IMR-90 (cell line): Measurements from ENCODE around the gene KDM5A. TPM values are rescaled to one million over a fixed set of nuclear protein-coding genes. Genes with fewer than 3 reads are reported as not detected.

Source experiments
- ATAC-seq: fragments of 200-7000 bp; cut with Tn5 transposase; 2 replicates; pipeline ENCODE4 v1.9.1; 2020; ENCODE audit warnings: low read depth, mild to moderate bottlenecking, moderate library complexity
- BruUV-seq: library from RNA; stranded (reverse); fragments of 400-500 nt; replicated peaks from 2 replicates; lab custom pipeline; 2021; lab: Mats Ljungman, UMichigan
- CTCF ChIA-PET: fragments of 300-600 bp; formaldehyde crosslinking; extraction: SDS; loops from one replicate; lab custom pipeline; 2021; ENCODE audit warnings: antibody characterized with exemption; lab: Yijun Ruan, JAX
- POLR2A ChIA-PET: fragments of 300-600 bp; sonication (Branson Sonifier 250); formaldehyde crosslinking; loops from one replicate; lab custom pipeline; 2022; ENCODE audit warnings: antibody characterized with exemption; ENCODE audit not compliant: unreplicated experiment; lab: Charles Lee
- DNase-seq: peaks from one replicate; pipeline ENCODE4 v3.0.0; 2013
- H2AFZ ChIP-seq: replicated peaks from 2 replicates; pipeline ENCODE3; 2013; ENCODE audit warnings: low read length, mild to moderate bottlenecking; ENCODE audit not compliant: poor library complexity
- H2AK5ac ChIP-seq: 2 replicates; pipeline ENCODE4 v1.6.1; 2013; ENCODE audit warnings: low read depth, low read length, inconsistent platforms
- H2AK9ac ChIP-seq: replicated peaks from 2 replicates; pipeline ENCODE3; 2013; ENCODE audit warnings: mild to moderate bottlenecking, low read depth, low read length, moderate library complexity; ENCODE audit not compliant: poor library complexity
- H2BK120ac ChIP-seq: 2 replicates; pipeline ENCODE4 v1.6.1; 2013; ENCODE audit warnings: low read depth, low read length, inconsistent platforms
- H2BK15ac ChIP-seq: 3 replicates; pipeline ENCODE4 v1.6.1; 2013; ENCODE audit warnings: low read depth, low read length, inconsistent platforms
- H2BK20ac ChIP-seq: 2 replicates; pipeline ENCODE4 v1.6.1; 2013; ENCODE audit warnings: low read depth, mild to moderate bottlenecking, inconsistent platforms, low read length, moderate library complexity
- H2BK5ac ChIP-seq: 2 replicates; pipeline ENCODE4 v1.6.1; 2013; ENCODE audit warnings: mild to moderate bottlenecking, low read depth, low read length, inconsistent platforms; ENCODE audit not compliant: poor library complexity, severe bottlenecking
- H3K14ac ChIP-seq: replicated peaks from 2 replicates; pipeline ENCODE4 v1.6.1; 2013; ENCODE audit warnings: low read depth, low read length, inconsistent platforms
- H3K18ac ChIP-seq: 2 replicates; pipeline ENCODE4 v1.6.1; 2013; ENCODE audit warnings: low read depth, low read length, control low read depth
- H3K23ac ChIP-seq: 2 replicates; pipeline ENCODE4 v1.6.1; 2013; ENCODE audit warnings: low read depth, low read length, inconsistent platforms
- H3K27ac ChIP-seq: 2 replicates; pipeline ENCODE4 v1.5.1; 2013; ENCODE audit warnings: mild to moderate bottlenecking, control low read depth, low read length; ENCODE audit not compliant: insufficient read depth
- H3K27me3 ChIP-seq: 2 replicates; pipeline ENCODE4 v1.6.1; 2013; ENCODE audit warnings: low read length; ENCODE audit not compliant: control insufficient read depth, insufficient read depth
- H3K36me3 ChIP-seq: 2 replicates; pipeline ENCODE4 v1.6.1; 2013; ENCODE audit warnings: low read length, mixed read lengths; ENCODE audit not compliant: control insufficient read depth, insufficient read depth
- H3K4ac ChIP-seq: 2 replicates; pipeline ENCODE4 v1.6.1; 2013; ENCODE audit warnings: low read depth, low read length, inconsistent platforms
- H3K4me1 ChIP-seq: 2 replicates; pipeline ENCODE4 v1.6.1; 2013; ENCODE audit warnings: low read length, mixed read lengths; ENCODE audit not compliant: control insufficient read depth, insufficient read depth
- H3K4me2 ChIP-seq: 2 replicates; pipeline ENCODE4 v1.6.1; 2013; ENCODE audit warnings: low read depth, mild to moderate bottlenecking, control low read depth, low read length, moderate library complexity
- H3K4me3 ChIP-seq: 2 replicates; pipeline ENCODE4 v1.5.1; 2013; ENCODE audit warnings: low read depth, mild to moderate bottlenecking, control low read depth, low read length, moderate library complexity; ENCODE audit not compliant: insufficient read depth
- H3K56ac ChIP-seq: 2 replicates; pipeline ENCODE4 v1.6.1; 2013; ENCODE audit warnings: low read length, inconsistent platforms; ENCODE audit not compliant: insufficient read depth; ENCODE audit errors: extremely low read depth
- H3K79me1 ChIP-seq, 2 experiments: 2 replicates each; pipeline ENCODE4 v1.6.1; 2013; ENCODE audit warnings: low read length in 2 of 2, inconsistent platforms in 1 of 2, low read depth in 1 of 2
- H3K9ac ChIP-seq: 2 replicates; pipeline ENCODE4 v1.6.1; 2013; ENCODE audit warnings: low read depth, low read length, control low read depth
- H3K9me1 ChIP-seq: 2 replicates; pipeline ENCODE4 v1.6.1; 2013; ENCODE audit warnings: low read length, inconsistent platforms; ENCODE audit not compliant: insufficient read depth
- H3K9me3 ChIP-seq: 2 replicates; pipeline ENCODE4 v1.6.1; 2013; ENCODE audit warnings: low read length; ENCODE audit not compliant: control insufficient read depth, insufficient read depth
- H4K20me1 ChIP-seq: 2 replicates; pipeline ENCODE4 v1.6.1; 2013; ENCODE audit warnings: low read length, inconsistent platforms; ENCODE audit not compliant: insufficient read depth
- H4K5ac ChIP-seq: 2 replicates; pipeline ENCODE4 v1.6.1; 2013; ENCODE audit warnings: mild to moderate bottlenecking, low read depth, low read length, control low read depth
- H4K8ac ChIP-seq, 2 experiments: 2 replicates each; pipeline ENCODE4 v1.6.1; 2013; ENCODE audit warnings: low read depth in 2 of 2, low read length in 2 of 2, control low read depth in 1 of 2, inconsistent platforms in 1 of 2
- H4K91ac ChIP-seq: 2 replicates; pipeline ENCODE4 v1.6.1; 2013; ENCODE audit warnings: low read depth, low read length, inconsistent platforms; ENCODE audit not compliant: insufficient read depth
- BHLHE40 ChIP-seq: fragments of 150-350 bp; IDR thresholded peaks from 2 replicates; pipeline ENCODE4 v1.6.1; 2016; ENCODE audit warnings: mild to moderate bottlenecking, low read depth, low read length
- CEBPB ChIP-seq: IDR thresholded peaks from 2 replicates; pipeline ENCODE4 v1.6.1; 2012; ENCODE audit warnings: low read depth, low read length, improper control_type of control experiment
- CHD1 ChIP-seq: IDR thresholded peaks from 2 replicates; pipeline ENCODE4 v1.6.1; 2012; ENCODE audit warnings: low read depth, low read length, improper control_type of control experiment
- FOS ChIP-seq: fragments of 150-350 bp; IDR thresholded peaks from 2 replicates; pipeline ENCODE4 v1.6.1; 2016; ENCODE audit warnings: low read depth, low read length
- MAFK ChIP-seq: IDR thresholded peaks from 2 replicates; pipeline ENCODE4 v1.6.1; 2012; ENCODE audit warnings: low read depth, low read length, improper control_type of control experiment
- NFE2L2 ChIP-seq: fragments of 150-350 bp; IDR thresholded peaks from 2 replicates; pipeline ENCODE4 v1.6.1; 2016; ENCODE audit warnings: low read depth, mild to moderate bottlenecking, low read length
- POLR2A ChIP-seq: IDR thresholded peaks from 2 replicates; pipeline ENCODE4 v1.6.1; 2012; ENCODE audit warnings: mild to moderate bottlenecking, low read depth, low read length
- RCOR1 ChIP-seq: IDR thresholded peaks from 2 replicates; pipeline ENCODE4 v1.6.1; 2012; ENCODE audit warnings: mild to moderate bottlenecking, low read length, improper control_type of control experiment; ENCODE audit not compliant: insufficient replicate concordance
- RFX5 ChIP-seq: IDR thresholded peaks from 2 replicates; pipeline ENCODE4 v1.8.0; 2012; ENCODE audit warnings: low read depth, mild to moderate bottlenecking, low read length, moderate library complexity
- WGBS, 2 experiments: methylation state at CpG; one replicate each; pipeline versions ENCODE4 v1.1.5 to v1.1.7; 2013; ENCODE audit warnings: missing lambda C conversion rate in 2 of 2; ENCODE audit not compliant: insufficient read length in 1 of 2; ENCODE audit errors: extremely low coverage in 2 of 2; 5-methylcytosine and 5-hydroxymethylcytosine counted together
- dilution Hi-C: fragments of 300-500 bp; cut with HindIII; formaldehyde crosslinking; loops from one replicate; pipeline ENCODE4 v1.14.3; 2018; ENCODE audit warnings: low sequenced_read_pairs; ENCODE audit not compliant: unreplicated experiment
- in situ Hi-C: fragments of 300-500 bp; cut with MboI; formaldehyde crosslinking; loops from 3 replicates; pipeline ENCODE4 v1.14.3; 2019; ENCODE audit warnings: low sequenced_read_pairs, inconsistent platforms, mixed read lengths
- intact Hi-C: fragments of 100-400 bp; cut with micrococcal nuclease; formaldehyde crosslinking; loops from 2 replicates; pipeline ENCODE4 v1.10.0; 2022
- polyA plus RNA-seq, 3 experiments: library from polyadenylated mRNA; depleted of rRNA; stranded (reverse); fragments of >200 nt; gene quantifications; 2 replicates each; pipeline ENCODE4 v1.2.3, GENCODE V29; 2012; ENCODE audit warnings: low replicate concordance in 1 of 3
- total RNA-seq: library from RNA; depleted of rRNA; stranded (reverse); fragments of >200 nt; gene quantifications from 2 replicates; pipeline ENCODE4 v1.2.3, GENCODE V29; 2012
- TF ChIP-seq, protein P1 (sequence below): conservative IDR thresholded peaks from 2 replicates; pipeline ENCODE4 v1.5.1; 2012; ENCODE audit warnings: mild to moderate bottlenecking, low read depth, low read length, improper control_type of control experiment

The KDM5A gene
- total and polyA plus RNA-seq, 2 of the 4 experiments (the other 2 are of a cell fraction) = 7.9 to 95.9 TPM

- no peak overlapping the region for H2BK20ac ChIP-seq
- H3K14ac ChIP-seq = no peak overlapping the region
- H4K5ac ChIP-seq = no peak overlapping the region
- peaks cover 5% of the 10 kb centered on the region for H3K4me1 ChIP-seq
- H3K56ac ChIP-seq = no peak overlapping the region
- peaks cover 36% of the 10 kb centered on the region for H3K27me3 ChIP-seq
- H2BK15ac ChIP-seq = no peak overlapping the region
- no peak overlapping the region for H3K4ac ChIP-seq
- DNase-seq = peak; percentile 68
- H3K27ac ChIP-seq = no peak overlapping the region
- H3K36me3 ChIP-seq = no peaks in the 10 kb centered on the region
- no peak overlapping the region for H4K8ac ChIP-seq
- H3K4me2 ChIP-seq = no peak overlapping the region
- no peak overlapping the region for H2BK120ac ChIP-seq
- no peak overlapping the region for H4K91ac ChIP-seq
- no peaks in the 10 kb centered on the region for H3K79me1 ChIP-seq
- TF ChIP-seq POLR2A = no peak
- no peak for TF ChIP-seq FOS
- TF ChIP-seq, protein P1, sequence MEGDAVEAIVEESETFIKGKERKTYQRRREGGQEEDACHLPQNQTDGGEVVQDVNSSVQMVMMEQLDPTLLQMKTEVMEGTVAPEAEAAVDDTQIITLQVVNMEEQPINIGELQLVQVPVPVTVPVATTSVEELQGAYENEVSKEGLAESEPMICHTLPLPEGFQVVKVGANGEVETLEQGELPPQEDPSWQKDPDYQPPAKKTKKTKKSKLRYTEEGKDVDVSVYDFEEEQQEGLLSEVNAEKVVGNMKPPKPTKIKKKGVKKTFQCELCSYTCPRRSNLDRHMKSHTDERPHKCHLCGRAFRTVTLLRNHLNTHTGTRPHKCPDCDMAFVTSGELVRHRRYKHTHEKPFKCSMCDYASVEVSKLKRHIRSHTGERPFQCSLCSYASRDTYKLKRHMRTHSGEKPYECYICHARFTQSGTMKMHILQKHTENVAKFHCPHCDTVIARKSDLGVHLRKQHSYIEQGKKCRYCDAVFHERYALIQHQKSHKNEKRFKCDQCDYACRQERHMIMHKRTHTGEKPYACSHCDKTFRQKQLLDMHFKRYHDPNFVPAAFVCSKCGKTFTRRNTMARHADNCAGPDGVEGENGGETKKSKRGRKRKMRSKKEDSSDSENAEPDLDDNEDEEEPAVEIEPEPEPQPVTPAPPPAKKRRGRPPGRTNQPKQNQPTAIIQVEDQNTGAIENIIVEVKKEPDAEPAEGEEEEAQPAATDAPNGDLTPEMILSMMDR = no peak
- no peak for TF ChIP-seq MAFK
- no peak for TF ChIP-seq RFX5
- no peak for TF ChIP-seq CEBPB
- TF ChIP-seq NFE2L2 = no peak
- TF ChIP-seq BHLHE40 = no peak
- no peak for TF ChIP-seq RCOR1
- TF ChIP-seq CHD1 = no peak
- H4K20me1 ChIP-seq = no peaks in the 10 kb centered on the region
- no peak overlapping the region for H2AK9ac ChIP-seq
- H3K9me1 ChIP-seq = peaks cover 4% of the 10 kb centered on the region; the same call in 1 of the 2 replicates
- H3K9ac ChIP-seq = no peak overlapping the region
- no peaks in the 10 kb centered on the region for H3K9me3 ChIP-seq
- ChIA-PET POLR2A (interaction anchor here (0.6 kb wide), 1 partner anchor 31 kb away, joined by 3 read pairs; no protein-coding TSS in a partner anchor), CTCF (no interaction called here)
- in situ Hi-C loops = no loop called here
- ATAC-seq = peak; percentile 50
- no TSS peak for BruUV-seq
- WGBS, 2 experiments = 0% methylated on average over 1 of the region's 9 CpGs; no CpG with 5 or more reads in 1 of the 2 experiments
- no peak overlapping the region for H3K4me3 ChIP-seq
- intact Hi-C loops = no loop called here
- H2BK5ac ChIP-seq = no peak overlapping the region
- no peak overlapping the region for H3K18ac ChIP-seq
- peak overlapping the region; percentile 67 for H2AFZ ChIP-seq
- no peak overlapping the region for H3K23ac ChIP-seq
- dilution Hi-C loops = no loop called here
- no peak overlapping the region for H2AK5ac ChIP-seq
These were observed 125.5 kb downstream of the KDM5A start for GRCh38 chr12:263574-263973.
